Endodermal cell (in vitro differentiated cells): ENCODE results near the gene PPP1R14C. TPM values are rescaled to one million over a fixed set of nuclear protein-coding genes. Genes with fewer than 3 reads are reported as not detected.

Source experiments
- DNase-seq: peaks from one replicate; pipeline ENCODE4 v3.0.0-alpha.2; 2017
- H3K27ac ChIP-seq: 2 replicates; pipeline ENCODE4 v1.5.1; 2013; ENCODE audit warnings: mild to moderate bottlenecking, low read depth, low read length, moderate library complexity
- H3K27me3 ChIP-seq: 2 replicates; pipeline ENCODE4 v1.6.1; 2013; ENCODE audit warnings: mild to moderate bottlenecking, low read length, moderate library complexity; ENCODE audit not compliant: insufficient read depth, control insufficient read depth, poor library complexity, severe bottlenecking
- H3K36me3 ChIP-seq: 2 replicates; pipeline ENCODE4 v1.7.0; 2013; ENCODE audit warnings: mild to moderate bottlenecking, low read length, moderate library complexity; ENCODE audit not compliant: control insufficient read depth, insufficient read depth
- H3K4me1 ChIP-seq: one replicate; pipeline ENCODE4 v1.7.0; 2013; ENCODE audit warnings: low read length; ENCODE audit not compliant: control insufficient read depth, insufficient read depth
- H3K4me3 ChIP-seq: 2 replicates; pipeline ENCODE4 v1.5.1; 2013; ENCODE audit warnings: mild to moderate bottlenecking, low read length, moderate library complexity
- H3K9ac ChIP-seq: 2 replicates; pipeline ENCODE4 v1.6.1; 2013; ENCODE audit warnings: mild to moderate bottlenecking, low read length, moderate library complexity; ENCODE audit not compliant: poor library complexity, severe bottlenecking; ENCODE audit errors: extremely low read depth
- H3K9me3 ChIP-seq: 2 replicates; pipeline ENCODE4 v1.6.1; 2013; ENCODE audit warnings: mild to moderate bottlenecking, low read length, moderate library complexity; ENCODE audit not compliant: control insufficient read depth
- H3K27ac Mint-ChIP-seq: 2 replicates; pipeline ENCODE4 v1.8.0; 2020; ENCODE audit warnings: mixed read lengths
- H3K27me3 Mint-ChIP-seq: 2 replicates; pipeline ENCODE4 v1.8.0; 2021; ENCODE audit warnings: mild to moderate bottlenecking, mixed read lengths; ENCODE audit not compliant: insufficient read depth
- H3K36me3 Mint-ChIP-seq: 2 replicates; pipeline ENCODE4 v1.8.0; 2020; ENCODE audit warnings: low read depth, mixed read lengths
- H3K4me1 Mint-ChIP-seq: 2 replicates; pipeline ENCODE4 v1.8.0; 2020; ENCODE audit warnings: mixed read lengths
- H3K4me3 Mint-ChIP-seq: 2 replicates; pipeline ENCODE4 v1.8.0; 2020; ENCODE audit warnings: mild to moderate bottlenecking, moderate library complexity, mixed read lengths
- H3K9me3 Mint-ChIP-seq: 2 replicates; pipeline ENCODE4 v1.8.0; 2020; ENCODE audit warnings: mild to moderate bottlenecking, mixed read lengths
- WGBS, 2 experiments: methylation state at CpG; one replicate each; pipeline versions ENCODE4 v1.1.5 to v1.1.7; 2013; ENCODE audit warnings: missing lambda C conversion rate in 2 of 2, mixed read lengths in 1 of 2; ENCODE audit not compliant: insufficient coverage in 1 of 2, insufficient read length in 1 of 2; 5-methylcytosine and 5-hydroxymethylcytosine counted together
- total RNA-seq, 2 donors: library from RNA; stranded (reverse); fragmentation: NEBNext Ultra II Directional in 1 of 2; extraction: Animal tissue kit (Norgen Biotek cat#: 25700) in 1 of 2; gene quantifications; 2 replicates in 1 of 2; 3 replicates in 1 of 2; pipeline ENCODE4 v1.2.1, GENCODE V29; 2021
- TF ChIP-seq, protein P1 (sequence below): fragments of 200-600 bp; sonication (generic); conservative IDR thresholded peaks from 2 replicates; pipeline ENCODE4 v1.5.0; 2021; ENCODE audit warnings: antibody characterized with exemption, mild to moderate bottlenecking

The PPP1R14C gene
- total RNA-seq, 2 donors from 2014 or later = 0.20 to 0.29 TPM

DNA sequence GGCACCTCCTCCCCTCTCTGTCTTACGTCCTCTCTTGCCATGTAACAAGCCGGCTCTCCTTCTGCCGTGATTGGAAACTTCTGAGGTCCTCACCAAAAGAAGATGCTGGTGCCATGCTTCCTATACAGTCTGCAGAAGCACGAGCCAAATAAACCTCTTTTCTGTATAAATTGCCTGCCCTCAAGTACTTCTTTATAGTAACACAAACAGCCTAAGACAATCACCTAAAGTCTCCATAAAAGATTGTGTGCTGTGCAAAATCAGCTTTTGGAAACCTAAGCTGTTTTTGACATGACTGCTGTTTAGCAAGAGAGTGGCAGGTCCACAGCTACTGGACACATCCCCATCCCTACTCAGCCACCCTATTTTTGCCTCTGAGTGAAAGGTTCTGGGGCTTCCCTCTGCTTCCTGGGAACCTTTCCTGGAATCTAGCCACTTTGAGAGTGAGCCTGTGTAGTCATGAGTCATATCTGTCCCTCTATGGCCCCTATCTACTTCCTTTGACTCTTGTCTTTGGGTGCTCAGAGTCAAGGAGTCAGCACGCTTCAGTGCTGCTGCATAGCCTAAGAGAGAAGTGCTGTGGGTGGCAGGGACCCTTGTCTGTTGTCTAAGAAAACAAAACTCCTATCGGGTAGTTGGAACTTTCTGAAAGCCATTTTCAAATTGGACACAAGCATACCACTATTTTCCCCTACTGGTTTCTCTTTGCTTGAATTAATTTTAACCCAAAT is 110.0 kb downstream of the PPP1R14C start:
- Mint-ChIP-seq H3K36me3 (no peaks in the 10 kb centered on the region), H3K27me3 (peaks cover 2% of the 10 kb centered on the region), H3K27ac (no peak overlapping the region), H3K4me1 (peaks cover 2% of the 10 kb centered on the region), H3K4me3 (no peak overlapping the region), H3K9me3 (peaks cover 5% of the 10 kb centered on the region)
- TF ChIP-seq, protein P1, sequence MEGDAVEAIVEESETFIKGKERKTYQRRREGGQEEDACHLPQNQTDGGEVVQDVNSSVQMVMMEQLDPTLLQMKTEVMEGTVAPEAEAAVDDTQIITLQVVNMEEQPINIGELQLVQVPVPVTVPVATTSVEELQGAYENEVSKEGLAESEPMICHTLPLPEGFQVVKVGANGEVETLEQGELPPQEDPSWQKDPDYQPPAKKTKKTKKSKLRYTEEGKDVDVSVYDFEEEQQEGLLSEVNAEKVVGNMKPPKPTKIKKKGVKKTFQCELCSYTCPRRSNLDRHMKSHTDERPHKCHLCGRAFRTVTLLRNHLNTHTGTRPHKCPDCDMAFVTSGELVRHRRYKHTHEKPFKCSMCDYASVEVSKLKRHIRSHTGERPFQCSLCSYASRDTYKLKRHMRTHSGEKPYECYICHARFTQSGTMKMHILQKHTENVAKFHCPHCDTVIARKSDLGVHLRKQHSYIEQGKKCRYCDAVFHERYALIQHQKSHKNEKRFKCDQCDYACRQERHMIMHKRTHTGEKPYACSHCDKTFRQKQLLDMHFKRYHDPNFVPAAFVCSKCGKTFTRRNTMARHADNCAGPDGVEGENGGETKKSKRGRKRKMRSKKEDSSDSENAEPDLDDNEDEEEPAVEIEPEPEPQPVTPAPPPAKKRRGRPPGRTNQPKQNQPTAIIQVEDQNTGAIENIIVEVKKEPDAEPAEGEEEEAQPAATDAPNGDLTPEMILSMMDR = no peak
- WGBS, 2 experiments = 90 to 92% methylated on average over 4 to 6 of the region's 6 CpGs
- Histone ChIP-seq H3K27ac (no peak overlapping the region), H3K9me3 (peaks cover 3% of the 10 kb centered on the region), H3K4me3 (no peak overlapping the region), H3K9ac (no peak overlapping the region), H3K27me3 (no peaks in the 10 kb centered on the region), H3K4me1 (no peaks in the 10 kb centered on the region), H3K36me3 (no peaks in the 10 kb centered on the region)
- DNase-seq = no peak

DNA sequence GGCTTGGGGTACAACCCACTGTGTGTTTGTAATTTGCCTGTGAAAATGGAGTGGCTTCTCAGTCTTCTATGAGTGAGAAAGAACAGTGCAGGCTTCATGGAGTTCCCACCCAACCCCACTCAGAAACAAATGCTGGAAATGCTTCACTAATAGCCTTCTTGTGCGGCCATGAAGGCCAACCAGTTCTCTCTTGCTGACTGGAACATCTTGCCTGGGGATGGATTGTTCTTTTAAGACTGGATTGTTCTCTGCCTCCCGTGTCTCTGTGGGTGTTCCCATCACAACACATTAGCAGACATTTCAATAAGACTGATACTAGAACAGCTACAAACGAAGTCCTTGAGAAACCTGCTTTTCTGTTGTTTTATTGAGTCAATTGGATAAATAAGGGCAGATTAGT is 110.6 kb downstream of the PPP1R14C start:
- no peaks in the 10 kb centered on the region for H3K36me3 Mint-ChIP-seq
- peaks cover 2% of the 10 kb centered on the region for H3K27me3 Mint-ChIP-seq
- no peak overlapping the region for H3K27ac ChIP-seq
- H3K4me3 Mint-ChIP-seq = no peak overlapping the region
- H3K4me1 ChIP-seq = no peaks in the 10 kb centered on the region
- WGBS, 2 experiments = 60 to 84% methylated on average over 1 to 3 of the region's 3 CpGs
- no peak overlapping the region for H3K27ac Mint-ChIP-seq
- no peak for DNase-seq
- no peaks in the 10 kb centered on the region for H3K27me3 ChIP-seq
- H3K36me3 ChIP-seq = no peaks in the 10 kb centered on the region
- peaks cover under 1% of the 10 kb centered on the region for H3K9me3 Mint-ChIP-seq
- H3K9ac ChIP-seq = no peak overlapping the region
- H3K4me3 ChIP-seq = no peak overlapping the region
- H3K4me1 Mint-ChIP-seq = peaks cover 2% of the 10 kb centered on the region
- H3K9me3 ChIP-seq = no peaks in the 10 kb centered on the region
- TF ChIP-seq, protein P1 = no peak

DNA sequence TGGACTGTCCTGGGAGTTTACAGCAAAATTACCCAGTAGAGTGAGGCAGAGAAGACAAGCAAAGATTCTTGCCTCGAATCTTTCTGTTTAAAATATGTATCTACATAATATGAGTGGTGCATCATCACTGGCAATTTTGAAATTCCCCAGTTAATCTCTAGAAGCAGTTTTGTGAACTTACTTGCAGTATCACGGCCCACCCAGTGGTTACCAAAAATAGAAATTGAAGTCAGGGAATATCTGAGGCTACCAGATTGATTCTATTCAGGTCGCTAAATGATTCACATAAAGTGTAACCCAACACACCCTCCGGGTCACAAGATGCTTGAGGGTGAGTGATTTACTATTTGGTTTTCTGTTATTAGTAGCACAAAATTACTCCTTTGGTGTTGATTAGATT is 111.9 kb downstream of the PPP1R14C start:
- Histone ChIP-seq H3K27me3 (no peaks in the 10 kb centered on the region), H3K4me1 (no peaks in the 10 kb centered on the region), H3K27ac (no peak overlapping the region), H3K4me3 (no peak overlapping the region), H3K9me3 (no peaks in the 10 kb centered on the region), H3K36me3 (no peaks in the 10 kb centered on the region), H3K9ac (no peak overlapping the region)
- H3K4me1 Mint-ChIP-seq = peaks cover 2% of the 10 kb centered on the region
- no peak overlapping the region for H3K27ac Mint-ChIP-seq
- no peak for DNase-seq
- H3K9me3 Mint-ChIP-seq = no peaks in the 10 kb centered on the region
- WGBS, 2 experiments = 90 to 95% methylated on average over 2 to 4 of the region's 4 CpGs
- peaks cover 4% of the 10 kb centered on the region for H3K27me3 Mint-ChIP-seq
- no peak overlapping the region for H3K4me3 Mint-ChIP-seq
- no peaks in the 10 kb centered on the region for H3K36me3 Mint-ChIP-seq
- TF ChIP-seq, protein P1 = no peak
